Activated naive CD4-positive, alpha-beta T cell treated with anti-CD3 and anti-CD28 coated beads, Interleukin-2, amount 50 U/mL, for 24 hours (primary cell): ENCODE measurements around the gene KLHL3.

Experiments
- H3K27ac Mint-ChIP-seq: one replicate; pipeline ENCODE4 v1.8.0; 2021; ENCODE audit warnings: mild to moderate bottlenecking, mixed read lengths
- H3K27me3 Mint-ChIP-seq: one replicate; pipeline ENCODE4 v1.8.0; 2021; ENCODE audit warnings: mixed read lengths
- H3K36me3 Mint-ChIP-seq: one replicate; pipeline ENCODE4 v1.8.0; 2021; ENCODE audit warnings: mixed read lengths
- H3K4me1 Mint-ChIP-seq: one replicate; pipeline ENCODE4 v1.8.0; 2021; ENCODE audit warnings: mixed read lengths
- H3K4me3 Mint-ChIP-seq: one replicate; pipeline ENCODE4 v1.8.0; 2021; ENCODE audit warnings: mild to moderate bottlenecking, mixed read lengths
- H3K9me3 Mint-ChIP-seq: one replicate; pipeline ENCODE4 v1.8.0; 2021; ENCODE audit warnings: mixed read lengths

KLHL3 gene

GRCh38 chr5:137621861-137622823 lies 113.7 kb downstream of the KLHL3 start:
- H3K27me3 Mint-ChIP-seq = no peaks in the 10 kb centered on the region
- no peak overlapping the region for H3K4me3 Mint-ChIP-seq
- H3K27ac Mint-ChIP-seq = no peak overlapping the region

GRCh38 chr5:137621306-137621705 lies 114.6 kb downstream of the KLHL3 start:
- H3K36me3 Mint-ChIP-seq = peaks cover 8% of the 10 kb centered on the region
- no peaks in the 10 kb centered on the region for H3K9me3 Mint-ChIP-seq
- no peaks in the 10 kb centered on the region for H3K27me3 Mint-ChIP-seq
- H3K4me1 Mint-ChIP-seq = no peaks in the 10 kb centered on the region
- no peak overlapping the region for H3K27ac Mint-ChIP-seq
- no peak overlapping the region for H3K4me3 Mint-ChIP-seq

More at GRCh38 chr5:137621861-137622823, 113.7 kb downstream of the KLHL3 start:
- Mint-ChIP-seq H3K9me3 (no peaks in the 10 kb centered on the region), H3K36me3 (peaks cover 8% of the 10 kb centered on the region), H3K4me1 (no peaks in the 10 kb centered on the region)

GRCh38 chr5:137619191-137619870 lies 116.6 kb downstream of the KLHL3 start:
- H3K4me3 Mint-ChIP-seq = no peak overlapping the region
- no peak overlapping the region for H3K27ac Mint-ChIP-seq
- peaks cover 8% of the 10 kb centered on the region for H3K36me3 Mint-ChIP-seq
- no peaks in the 10 kb centered on the region for H3K9me3 Mint-ChIP-seq
- no peaks in the 10 kb centered on the region for H3K27me3 Mint-ChIP-seq
- H3K4me1 Mint-ChIP-seq = no peaks in the 10 kb centered on the region

DNA sequence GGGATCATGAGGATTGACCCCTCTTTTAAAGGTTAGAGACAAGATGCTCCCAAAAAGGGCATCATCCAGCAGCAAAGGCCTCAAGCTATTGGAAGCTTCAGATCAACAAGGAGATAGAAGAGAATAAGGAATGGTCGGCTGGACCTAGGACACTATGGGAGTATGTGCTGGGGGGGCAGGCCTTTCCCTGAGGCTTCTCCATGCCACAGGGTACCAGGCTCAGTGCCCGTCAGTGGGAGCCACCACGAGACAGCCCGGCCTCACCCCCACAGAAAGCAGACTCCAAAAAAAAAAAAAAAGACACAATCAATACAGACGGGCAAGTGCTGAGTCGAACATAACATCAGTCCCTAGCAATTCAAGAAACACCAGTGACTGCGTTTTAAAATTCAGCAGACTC lies 117.4 kb downstream of the KLHL3 start:
- no peak overlapping the region for H3K27ac Mint-ChIP-seq
- H3K27me3 Mint-ChIP-seq = no peaks in the 10 kb centered on the region
- H3K4me3 Mint-ChIP-seq = no peak overlapping the region
- peaks cover 6% of the 10 kb centered on the region for H3K36me3 Mint-ChIP-seq
- no peaks in the 10 kb centered on the region for H3K4me1 Mint-ChIP-seq
- no peaks in the 10 kb centered on the region for H3K9me3 Mint-ChIP-seq

DNA sequence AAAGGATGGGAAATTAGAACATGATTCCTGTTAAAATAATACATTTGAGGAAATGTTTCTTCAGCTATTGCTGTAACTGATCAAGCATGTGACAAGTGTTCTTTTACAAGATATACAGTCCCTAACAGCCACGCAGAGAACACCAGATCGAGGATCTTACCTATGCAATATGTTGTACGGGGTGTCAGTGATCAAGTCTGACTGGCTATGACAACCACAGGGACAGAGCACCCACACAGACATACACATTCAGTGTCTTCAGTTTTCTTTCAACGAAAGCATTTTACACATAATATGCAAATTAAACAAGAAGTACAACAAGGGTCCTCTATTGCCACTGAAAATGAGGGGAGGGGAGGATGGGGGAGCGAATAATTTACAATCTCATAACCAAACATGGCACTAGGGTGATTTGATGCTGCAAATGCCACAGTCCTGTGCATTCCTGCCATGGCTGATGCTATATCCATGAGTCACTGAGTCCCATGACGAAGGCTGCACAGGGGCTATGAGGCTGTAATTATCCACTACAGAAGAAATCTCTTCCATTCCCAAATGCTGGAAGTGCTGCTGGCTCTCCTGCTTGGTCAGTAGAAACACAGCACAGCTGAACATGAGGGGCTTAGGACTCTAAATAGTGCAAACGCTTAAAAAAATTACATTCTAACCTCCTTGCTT lies 118.2 kb downstream of the KLHL3 start:
- Mint-ChIP-seq H3K36me3 (peaks cover 6% of the 10 kb centered on the region), H3K27ac (no peak overlapping the region), H3K9me3 (no peaks in the 10 kb centered on the region), H3K4me3 (no peak overlapping the region), H3K27me3 (no peaks in the 10 kb centered on the region), H3K4me1 (no peaks in the 10 kb centered on the region)

- Mint-ChIP-seq H3K4me3 (no peak overlapping the region), H3K27ac (no peak overlapping the region), H3K4me1 (no peaks in the 10 kb centered on the region), H3K36me3 (peaks cover 1% of the 10 kb centered on the region), H3K27me3 (no peaks in the 10 kb centered on the region), H3K9me3 (no peaks in the 10 kb centered on the region)
Measured at GRCh38 chr5:137616046-137616445, 119.8 kb downstream of the KLHL3 start.

DNA sequence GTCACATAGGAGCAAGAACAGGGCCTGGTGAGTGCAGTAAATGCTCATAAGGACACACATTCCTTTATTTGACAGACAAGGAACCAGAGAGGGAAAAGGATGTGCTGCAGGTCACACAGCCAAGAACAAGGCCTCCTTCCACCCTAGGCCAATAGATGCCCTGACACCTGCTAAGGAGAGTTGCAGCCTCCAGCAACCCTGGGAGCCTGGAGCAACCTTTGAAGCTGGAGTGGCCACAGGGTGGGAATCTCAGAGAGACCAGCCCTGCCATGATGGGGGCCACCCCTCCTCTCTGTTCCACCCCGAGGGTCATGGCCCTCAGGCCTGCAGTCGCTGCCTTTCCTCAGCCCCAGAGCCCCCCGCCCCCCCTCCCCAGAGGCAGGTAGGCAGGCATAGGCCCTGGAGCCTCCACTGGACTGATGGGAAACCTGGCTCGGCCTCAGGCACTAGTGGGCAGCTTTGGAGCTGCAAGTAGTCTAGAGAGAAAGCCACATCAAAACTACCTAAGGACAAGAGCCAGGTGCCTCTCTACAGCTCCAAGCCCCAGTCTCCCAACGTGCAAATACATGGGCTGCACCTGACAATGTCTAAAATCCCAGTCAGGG lies 120.6 kb downstream of the KLHL3 start:
- Mint-ChIP-seq H3K27me3 (no peaks in the 10 kb centered on the region), H3K4me3 (no peak overlapping the region), H3K36me3 (peaks cover 1% of the 10 kb centered on the region), H3K9me3 (no peaks in the 10 kb centered on the region), H3K4me1 (no peaks in the 10 kb centered on the region), H3K27ac (no peak overlapping the region)

GRCh38 chr5:137613554-137614265 lies 122.2 kb downstream of the KLHL3 start:
- Mint-ChIP-seq H3K4me1 (no peaks in the 10 kb centered on the region), H3K9me3 (no peaks in the 10 kb centered on the region), H3K4me3 (no peak overlapping the region), H3K27ac (no peak overlapping the region), H3K27me3 (no peaks in the 10 kb centered on the region), H3K36me3 (no peaks in the 10 kb centered on the region)

DNA sequence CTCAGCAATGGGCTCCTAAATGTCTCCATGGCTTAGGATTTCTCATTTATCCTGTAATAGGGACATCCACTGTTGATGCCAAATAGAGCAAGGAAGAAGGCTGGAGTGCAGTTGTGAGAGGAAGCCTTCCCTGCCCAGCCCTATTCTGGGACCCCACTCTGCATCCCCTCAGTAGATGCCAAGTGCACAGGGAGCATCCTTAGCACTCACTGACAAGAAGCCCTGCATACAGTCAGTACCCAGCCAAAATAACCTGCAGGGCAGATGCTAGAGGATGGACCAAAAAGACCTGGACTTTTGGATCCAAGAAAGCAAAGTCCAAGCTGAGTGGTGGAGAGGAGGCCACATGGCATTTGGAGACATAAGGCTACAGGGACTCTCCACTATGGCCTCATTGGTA lies 123.3 kb downstream of the KLHL3 start:
- no peaks in the 10 kb centered on the region for H3K4me1 Mint-ChIP-seq
- no peak overlapping the region for H3K4me3 Mint-ChIP-seq
- no peaks in the 10 kb centered on the region for H3K27me3 Mint-ChIP-seq
- H3K9me3 Mint-ChIP-seq = no peaks in the 10 kb centered on the region
- no peaks in the 10 kb centered on the region for H3K36me3 Mint-ChIP-seq
- no peak overlapping the region for H3K27ac Mint-ChIP-seq

DNA sequence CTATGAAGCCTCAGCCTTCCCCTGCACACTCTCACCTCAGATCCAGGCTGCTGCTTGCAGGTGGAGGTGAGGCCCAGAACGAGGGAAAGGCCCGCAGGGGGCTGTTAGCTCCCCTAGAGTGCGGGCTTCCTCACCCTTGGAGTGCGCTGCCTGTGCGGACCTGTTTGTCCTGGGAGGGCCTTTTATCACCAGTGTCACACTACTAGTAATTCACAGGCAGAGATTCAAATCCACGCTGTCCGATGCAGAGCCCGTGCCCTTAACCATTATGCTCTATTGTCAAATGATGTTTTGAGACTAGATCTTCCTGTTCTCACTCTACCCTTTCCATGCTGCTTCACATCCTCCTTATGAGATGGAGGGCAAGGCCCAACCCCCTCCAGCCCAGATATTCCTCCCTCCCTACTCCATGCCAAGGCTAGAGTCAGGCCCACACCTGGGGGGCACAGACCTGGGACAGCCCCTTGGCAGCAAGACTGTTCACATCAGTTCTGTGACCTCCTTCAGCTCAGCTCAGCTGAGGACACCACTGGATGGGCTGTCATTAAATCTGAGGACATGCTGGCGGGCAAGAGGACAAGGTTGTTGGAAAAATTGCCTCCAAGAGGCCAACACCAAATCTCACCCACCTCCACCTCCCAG lies 124.0 kb downstream of the KLHL3 start:
- Mint-ChIP-seq H3K9me3 (no peaks in the 10 kb centered on the region), H3K4me1 (no peaks in the 10 kb centered on the region), H3K27me3 (peaks cover 4% of the 10 kb centered on the region), H3K4me3 (no peak overlapping the region), H3K36me3 (no peaks in the 10 kb centered on the region), H3K27ac (no peak overlapping the region)

DNA sequence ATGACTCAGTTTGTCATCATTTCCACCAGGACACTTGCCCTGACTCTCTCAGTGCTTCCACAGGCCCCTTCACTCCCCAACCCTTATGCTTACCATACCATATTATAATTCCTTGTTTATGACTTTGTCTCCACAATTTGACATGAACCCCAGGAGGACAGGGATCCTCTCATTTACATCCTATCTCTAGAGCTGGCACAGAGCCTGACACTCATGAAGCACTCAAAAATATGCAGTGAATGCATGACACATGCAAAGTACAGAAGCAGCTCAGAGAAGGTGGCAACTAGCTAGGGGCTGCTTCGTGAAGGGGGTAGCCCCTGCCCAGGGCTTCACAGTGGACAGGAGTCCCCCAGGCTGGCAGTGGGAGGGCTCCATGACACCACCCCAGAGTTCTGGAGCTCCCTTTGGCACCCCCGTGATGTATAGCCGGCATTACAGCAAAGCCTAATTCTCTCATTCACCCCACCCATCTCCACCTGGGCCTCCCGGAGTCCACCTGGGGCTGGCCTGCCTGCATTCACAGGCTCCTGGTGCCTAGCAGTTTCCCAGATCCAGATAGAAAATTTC lies 124.8 kb downstream of the KLHL3 start:
- H3K9me3 Mint-ChIP-seq = no peaks in the 10 kb centered on the region
- peaks cover 4% of the 10 kb centered on the region for H3K27me3 Mint-ChIP-seq
- H3K36me3 Mint-ChIP-seq = no peaks in the 10 kb centered on the region
- H3K27ac Mint-ChIP-seq = no peak overlapping the region
- no peak overlapping the region for H3K4me3 Mint-ChIP-seq
- no peaks in the 10 kb centered on the region for H3K4me1 Mint-ChIP-seq

DNA sequence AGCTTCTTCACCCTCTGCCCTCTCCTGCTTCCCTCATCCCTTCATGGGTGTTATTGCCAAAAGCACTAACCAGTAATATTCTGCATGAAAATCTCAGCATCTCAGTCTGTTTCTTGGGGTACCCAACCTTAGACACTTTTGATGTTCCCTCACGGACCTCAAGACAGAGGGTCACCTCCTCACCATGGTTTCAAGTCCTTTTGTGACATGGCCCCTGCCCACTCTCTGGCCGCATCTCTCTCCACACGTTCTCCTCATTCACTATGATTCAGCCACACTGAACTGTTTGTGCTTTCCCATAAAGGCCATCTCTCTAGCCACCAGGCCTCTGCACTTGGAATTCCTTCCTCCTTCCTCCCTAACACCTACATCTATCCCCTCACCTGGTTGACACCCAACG lies 125.3 kb downstream of the KLHL3 start:
- Mint-ChIP-seq H3K36me3 (no peaks in the 10 kb centered on the region), H3K27ac (no peak overlapping the region), H3K27me3 (peaks cover 5% of the 10 kb centered on the region), H3K9me3 (no peaks in the 10 kb centered on the region), H3K4me1 (no peaks in the 10 kb centered on the region), H3K4me3 (no peak overlapping the region)

DNA sequence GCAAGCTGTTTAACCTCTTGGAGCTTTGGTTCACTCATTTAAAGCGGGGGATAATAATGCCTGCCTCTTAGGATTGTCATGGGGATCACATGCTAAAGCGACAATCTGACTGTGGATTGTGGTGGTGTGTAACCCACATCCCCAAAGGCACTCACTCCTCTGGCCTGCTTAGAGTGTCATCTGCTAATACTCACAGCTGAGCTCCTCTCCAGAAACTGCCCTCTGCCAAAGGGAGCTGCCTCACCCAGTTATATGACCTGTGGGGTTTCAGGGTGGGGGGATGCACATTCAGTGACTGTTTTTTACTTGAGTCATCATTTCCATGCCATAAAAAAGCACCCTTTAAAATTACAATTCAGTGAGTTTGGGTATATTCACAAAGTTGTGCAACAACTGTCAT lies 126.8 kb downstream of the KLHL3 start:
- Mint-ChIP-seq H3K9me3 (no peaks in the 10 kb centered on the region), H3K4me3 (no peak overlapping the region), H3K4me1 (no peaks in the 10 kb centered on the region), H3K27ac (no peak overlapping the region), H3K36me3 (no peaks in the 10 kb centered on the region), H3K27me3 (peaks cover 5% of the 10 kb centered on the region)

GRCh38 chr5:137607771-137608170 lies 128.1 kb downstream of the KLHL3 start:
- Mint-ChIP-seq H3K27me3 (peaks cover 5% of the 10 kb centered on the region), H3K4me3 (no peak overlapping the region), H3K36me3 (no peaks in the 10 kb centered on the region), H3K4me1 (no peaks in the 10 kb centered on the region), H3K27ac (no peak overlapping the region), H3K9me3 (no peaks in the 10 kb centered on the region)
